NCI-H446 treated with DMSO at 0.1 percent for 48 hours (cell line): Measurements from ENCODE around the gene TANC1.
A peak's percentile ranks its signal among the peaks of the same experiment; 100 is the strongest.

Source experiments
- DNase-seq: peaks from one replicate; lab custom pipeline; 2025; lab: John Stamatoyannopoulos, UW

The TANC1 gene

GRCh38 chr2:158962074-158962473, 6.4 kb upstream of the TANC1 start:
- no peak for DNase-seq

- DNase-seq, result no peak
Observed at GRCh38 chr2:158963071-158963470, 5.4 kb upstream of the TANC1 start.

GRCh38 chr2:158965107-158965506, 3.3 kb upstream of the TANC1 start:
- DNase-seq, result no peak

GRCh38 chr2:158965641-158966040, 2.8 kb upstream of the TANC1 start:
- DNase-seq, result peak; percentile 50

GRCh38 chr2:158966312-158966711, 2.1 kb upstream of the TANC1 start:
- no peak for DNase-seq

GRCh38 chr2:158967114-158967730, 1.2 kb upstream of the TANC1 start:
- peak; percentile 59 for DNase-seq

GRCh38 chr2:158967731-158968395, 577 bp upstream of the TANC1 start:
- DNase-seq, result peak; percentile 57

GRCh38 chr2:158969162-158969714, 798 bp downstream of the TANC1 start:
- DNase-seq, result no peak

GRCh38 chr2:158969715-158970240, 1.3 kb downstream of the TANC1 start:
- DNase-seq, result no peak

GRCh38 chr2:158970241-158970751, 1.9 kb downstream of the TANC1 start:
- no peak for DNase-seq

GRCh38 chr2:158973116-158973956, 4.9 kb downstream of the TANC1 start:
- no peak for DNase-seq

- DNase-seq, result no peak
Observed at GRCh38 chr2:158975271-158975921, 7.0 kb downstream of the TANC1 start.

GRCh38 chr2:158979772-158980171, 11.3 kb downstream of the TANC1 start:
- no peak for DNase-seq

GRCh38 chr2:158984604-158985135, 16.2 kb downstream of the TANC1 start:
- peak; percentile 82 for DNase-seq

- DNase-seq, result no peak
Observed at GRCh38 chr2:158988501-158988900, 20.1 kb downstream of the TANC1 start.

- no peak for DNase-seq
Observed at GRCh38 chr2:158989165-158989564, 20.7 kb downstream of the TANC1 start.

- DNase-seq, result no peak
Observed at GRCh38 chr2:158990397-158991214, 22.2 kb downstream of the TANC1 start.

GRCh38 chr2:158993030-158993429, 24.6 kb downstream of the TANC1 start:
- no peak for DNase-seq

- DNase-seq, result no peak
Observed at GRCh38 chr2:158993721-158994587, 25.5 kb downstream of the TANC1 start.
